Keratinocyte (primary cell): ENCODE measurements around the gene UGT1A4. TPM values are rescaled to one million over a fixed set of nuclear protein-coding genes. Genes with fewer than 3 reads are reported as not detected.

Source experiments
- DNase-seq: peaks from one replicate; pipeline ENCODE4 v3.0.0-alpha.2; 2011; ENCODE audit warnings: low read depth, missing footprints, low spot score
- FAIRE-seq: peaks from 2 replicates; lab custom pipeline; 2011; peaks lifted over from hg19 to GRCh38; lab: Jason Lieb, UNC
- H2AFZ ChIP-seq: 2 replicates; pipeline ENCODE4 v1.6.0; 2012; ENCODE audit warnings: low read length, control low read depth, inconsistent platforms; ENCODE audit not compliant: control insufficient read depth
- H3K27ac ChIP-seq: 2 replicates; pipeline ENCODE4 v1.5.1; 2011; ENCODE audit warnings: low read length; ENCODE audit not compliant: control insufficient read depth, insufficient read depth
- H3K27me3 ChIP-seq: 3 replicates; pipeline ENCODE4 v1.6.0; 2011; ENCODE audit warnings: low read length; ENCODE audit not compliant: control insufficient read depth, insufficient read depth; ENCODE audit errors: extremely low read depth
- H3K36me3 ChIP-seq, 2 experiments: 2 replicates in 1 of 2; 3 replicates in 1 of 2; pipeline ENCODE4 v1.5.1; 2011; ENCODE audit warnings: low read length in 2 of 2, mild to moderate bottlenecking in 1 of 2; ENCODE audit not compliant: control insufficient read depth in 2 of 2, insufficient read depth in 2 of 2; ENCODE audit errors: extremely low read depth in 1 of 2
- H3K4me1 ChIP-seq: 3 replicates; pipeline ENCODE4 v1.5.1; 2011; ENCODE audit warnings: low read length; ENCODE audit not compliant: control insufficient read depth, insufficient read depth; ENCODE audit errors: extremely low read depth
- H3K4me2 ChIP-seq: 3 replicates; pipeline ENCODE4 v1.6.0; 2011; ENCODE audit warnings: low read depth, low read length; ENCODE audit not compliant: control insufficient read depth, insufficient read depth; ENCODE audit errors: extremely low read depth
- H3K4me3 ChIP-seq, 3 experiments: fragments of 200-600 bp in 1 of 3; sonication (generic) in 1 of 3; 2 replicates in 2 of 3; 3 replicates in 1 of 3; pipeline ENCODE4 v1.5.1; 2011 to 2016; ENCODE audit warnings: low read length in 3 of 3, mild to moderate bottlenecking in 3 of 3, control low read depth in 2 of 3, inconsistent platforms in 1 of 3, low read depth in 1 of 3, mixed read lengths in 1 of 3, mixed run types in 1 of 3, moderate library complexity in 1 of 3; ENCODE audit not compliant: control insufficient read depth in 2 of 3, insufficient read depth in 2 of 3; ENCODE audit errors: extremely low read depth in 1 of 3
- H3K79me2 ChIP-seq: 2 replicates; pipeline ENCODE4 v1.6.0; 2012; ENCODE audit warnings: low read length; ENCODE audit not compliant: control insufficient read depth, insufficient read depth
- H3K9ac ChIP-seq: 3 replicates; pipeline ENCODE4 v1.6.0; 2011; ENCODE audit warnings: low read length; ENCODE audit not compliant: control insufficient read depth, insufficient read depth; ENCODE audit errors: extremely low read depth
- H3K9me1 ChIP-seq: 3 replicates; pipeline ENCODE4 v1.6.0; 2011; ENCODE audit warnings: low read length; ENCODE audit not compliant: control insufficient read depth, insufficient read depth; ENCODE audit errors: extremely low read depth
- H3K9me3 ChIP-seq: 2 replicates; pipeline ENCODE4 v1.5.1; 2012; ENCODE audit warnings: low read depth, low read length; ENCODE audit not compliant: control insufficient read depth
- H4K20me1 ChIP-seq: 3 replicates; pipeline ENCODE4 v1.6.0; 2011; ENCODE audit warnings: low read length; ENCODE audit not compliant: control insufficient read depth, insufficient read depth; ENCODE audit errors: extremely low read depth
- CTCF ChIP-seq, 3 experiments: IDR thresholded peaks in 1 of 3; conservative IDR thresholded peaks in 1 of 3; optimal IDR thresholded peaks in 1 of 3; 2 replicates in 2 of 3; 3 replicates in 1 of 3; pipeline versions ENCODE3 to v1.5.1; 2011; ENCODE audit warnings: low read length in 3 of 3, mild to moderate bottlenecking in 3 of 3, moderate library complexity in 2 of 3, control low read depth in 1 of 3, inconsistent platforms in 1 of 3; ENCODE audit not compliant: insufficient read depth in 2 of 3; ENCODE audit errors: extremely low read depth in 1 of 3
- EZH2 ChIP-seq: IDR thresholded peaks from one replicate; pipeline ENCODE4 v1.6.1; 2012; ENCODE audit warnings: inconsistent platforms, mild to moderate bottlenecking, low read length, moderate library complexity
- dilution Hi-C: fragments of 300-500 bp; cut with MboI; formaldehyde crosslinking; loops from one replicate; pipeline ENCODE4 v1.7.0; 2020; ENCODE audit warnings: low sequenced_read_pairs; ENCODE audit not compliant: extremely low pct_ligation_motif_present
- polyA plus RNA-seq, 5 experiments: library from polyadenylated mRNA; depleted of rRNA in 3 of 5; stranded (reverse) in 3 of 5; stranded (forward) in 1 of 5; unstranded in 1 of 5; fragments of >200 nt; gene quantifications; 1 replicate in 1 of 5; 2 replicates in 3 of 5; 3 replicates in 1 of 5; pipeline versions ENCODE4 v1.2.1 to v1.2.3, GENCODE V29; 2011 to 2012; ENCODE audit warnings: missing spikeins in 2 of 5, low read depth in 1 of 5, low replicate concordance in 1 of 5

Gene UGT1A4
- polyA plus RNA-seq, 1 donor (not counting 4 experiments of a cell fraction or from before 2014, with no cell fraction given), result 2.4 TPM

GRCh38 chr2:233795735-233796171 lies 77.2 kb downstream of the UGT1A4 start:
- Histone ChIP-seq H3K9me3 (no peaks in the 10 kb centered on the region), H3K27ac (no peak overlapping the region), H2AFZ (no peak overlapping the region), H3K4me1 (peaks cover 4% of the 10 kb centered on the region), H3K36me3 (no peaks in the 10 kb centered on the region), H4K20me1 (no peaks in the 10 kb centered on the region), H3K4me2 (no peak overlapping the region), H3K27me3 (no peaks in the 10 kb centered on the region), H3K9me1 (no peaks in the 10 kb centered on the region), H3K79me2 (no peaks in the 10 kb centered on the region), H3K4me3 (no peak overlapping the region), H3K9ac (no peak overlapping the region)
- DNase-seq (no peak), FAIRE-seq (no peak)
- TF ChIP-seq CTCF (optimal IDR thresholded peaks at IDR 0.05 in 1 of 3, IDR thresholded peaks at IDR 0.05 in 1 of 3, conservative IDR thresholded peaks at IDR 0.05 in 1 of 3; ENCODE audit: extremely low read depth in 1 of 3, insufficient read depth in 2 of 3, low read length in 3 of 3) (no peak), EZH2 (no peak)
- dilution Hi-C loops, result no loop called here

DNA sequence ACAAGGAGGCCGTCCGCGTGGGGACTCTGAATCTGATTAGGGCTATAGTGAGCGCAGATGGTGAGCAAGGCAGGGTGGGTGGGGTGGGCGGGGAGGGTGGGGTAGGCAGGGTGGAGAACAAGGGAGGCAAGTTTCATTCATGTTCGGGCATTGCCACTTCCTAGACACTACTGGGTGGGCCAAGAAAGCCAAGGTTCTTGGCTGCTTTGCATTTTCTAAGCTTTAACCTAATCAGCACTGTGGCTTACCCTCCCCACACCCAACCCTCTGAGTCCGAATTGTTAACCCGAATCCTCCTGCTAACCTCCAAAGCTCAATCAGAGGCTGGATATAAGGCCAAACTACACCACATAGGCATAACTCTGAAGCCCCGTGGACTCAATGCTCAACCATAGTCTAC lies 77.7 kb downstream of the UGT1A4 start:
- Histone ChIP-seq H3K4me2 (no peak overlapping the region), H2AFZ (no peak overlapping the region), H3K79me2 (no peaks in the 10 kb centered on the region), H4K20me1 (no peaks in the 10 kb centered on the region), H3K27ac (no peak overlapping the region), H3K36me3 (no peaks in the 10 kb centered on the region), H3K27me3 (no peaks in the 10 kb centered on the region), H3K9ac (no peak overlapping the region), H3K4me1 (peaks cover 7% of the 10 kb centered on the region), H3K4me3 (no peak overlapping the region), H3K9me3 (no peaks in the 10 kb centered on the region), H3K9me1 (no peaks in the 10 kb centered on the region)
- FAIRE-seq (no peak), DNase-seq (no peak)
- dilution Hi-C loops, result no loop called here
- TF ChIP-seq EZH2 (no peak), CTCF (optimal IDR thresholded peaks at IDR 0.05 in 1 of 3, IDR thresholded peaks at IDR 0.05 in 1 of 3, conservative IDR thresholded peaks at IDR 0.05 in 1 of 3; ENCODE audit: extremely low read depth in 1 of 3, insufficient read depth in 2 of 3, low read length in 3 of 3) (no peak)
